Mammary epithelial cell (primary cell): Measurements from ENCODE around the gene MRPL10.

Experiments
- CTCF ChIP-seq, 2 donors: IDR thresholded peaks in 1 of 2; conservative IDR thresholded peaks in 1 of 2; 2 replicates each; pipeline ENCODE4 v1.5.1; 2011 to 2012; ENCODE audit warnings: inconsistent platforms in 2 of 2, low read length in 2 of 2, mild to moderate bottlenecking in 2 of 2, control low read depth in 1 of 2, low read depth in 1 of 2; ENCODE audit not compliant: insufficient read depth in 1 of 2; ENCODE audit errors: extremely low read depth in 1 of 2
- EZH2 ChIP-seq: IDR thresholded peaks from 2 replicates; pipeline ENCODE4 v1.6.1; 2012; ENCODE audit warnings: low read length, inconsistent platforms, borderline replicate concordance

GRCh38 chr17:47774987-47775580 is 56.3 kb downstream of the MRPL10 start:
- no peak for TF ChIP-seq CTCF (conservative IDR thresholded peaks at IDR 0.05 in 1 of 2, IDR thresholded peaks at IDR 0.05 in 1 of 2; ENCODE audit: extremely low read depth in 1 of 2, insufficient read depth in 1 of 2, low read depth in 1 of 2, low read length in 2 of 2)
- TF ChIP-seq EZH2: no peak
